Vagina (tissue), 2 donors: ENCODE measurements around the gene PRTN3. TPM values are rescaled to one million over a fixed set of nuclear protein-coding genes. Genes with fewer than 3 reads are reported as not detected.
"Not testable (repeated sequence)": the region's sequence is repeated elsewhere in the genome, so short reads cannot be mapped to it uniquely, and the experiment has no call there.

Experiments
- DNase-seq, 2 donors: peaks; one replicate each; pipeline ENCODE4 v3.0.0-alpha.2; 2017; ENCODE audit errors: extremely low spot score in 2 of 2
- H3K27ac ChIP-seq: fragments of 200-600 bp; sonication (generic); one replicate; pipeline ENCODE4 v1.5.1; 2019
- H3K27me3 ChIP-seq: fragments of 200-600 bp; sonication (generic); one replicate; pipeline ENCODE4 v1.5.1; 2019
- H3K36me3 ChIP-seq, 2 donors: fragments of 200-600 bp; sonication (generic); one replicate each; pipeline ENCODE4 v1.5.1; 2017 to 2019
- H3K4me1 ChIP-seq: fragments of 200-600 bp; sonication (generic); one replicate; pipeline ENCODE4 v1.5.1; 2019
- H3K4me3 ChIP-seq, 2 donors: fragments of 200-600 bp; sonication (generic); 1 replicate in 1 of 2; 2 replicates in 1 of 2; pipeline ENCODE4 v1.5.1; 2016 to 2019
- H3K9me3 ChIP-seq: fragments of 200-600 bp; sonication (generic); one replicate; pipeline ENCODE4 v1.5.1; 2019
- CTCF ChIP-seq, 3 experiments: fragments of 450-650 bp in 2 of 3; fragments of 200-600 bp in 1 of 3; sonication (generic) in 1 of 3; IDR thresholded peaks; one replicate each; pipeline ENCODE4 v1.5.1; 2017 to 2019; ENCODE audit warnings: antibody characterized with exemption in 3 of 3, mild to moderate bottlenecking in 2 of 3, moderate library complexity in 2 of 3
- POLR2A ChIP-seq, 2 donors: fragments of 450-650 bp; IDR thresholded peaks; one replicate each; pipeline ENCODE4 v1.6.1; 2017; ENCODE audit warnings: antibody characterized with exemption in 2 of 2, mild to moderate bottlenecking in 2 of 2, moderate library complexity in 2 of 2
- POLR2AphosphoS5 ChIP-seq, 2 donors: sonication (generic); formaldehyde crosslinking; IDR thresholded peaks; one replicate each; pipeline ENCODE4 v1.9.0; 2017; ENCODE audit warnings: antibody characterized with exemption in 2 of 2, mild to moderate bottlenecking in 2 of 2, low read depth in 1 of 2; ENCODE audit not compliant: insufficient read depth in 1 of 2
- intact Hi-C: fragments of 100-400 bp; cut with DNase I; formaldehyde crosslinking; loops from one replicate; pipeline ENCODE4 v1.15.1; 2023
- total RNA-seq: library from RNA; depleted of rRNA; stranded (reverse); fragments of >200 nt; gene quantifications from one replicate; pipeline ENCODE4 v1.2.3, GENCODE V29; 2016

Gene PRTN3
- total RNA-seq, 1 donor from 2014 or later, result not detected

- H3K36me3 ChIP-seq, result no peaks in the 10 kb centered on the region
- DNase-seq, result no peak
- H3K4me3 ChIP-seq, result peak overlapping the region in 1 of 2 donors; percentile 34
- H3K27ac ChIP-seq, result peak overlapping the region; percentile 75
- TF ChIP-seq CTCF (IDR thresholded peaks at IDR 0.05) (no peak), POLR2AphosphoS5 (IDR thresholded peaks at IDR 0.05; ENCODE audit: insufficient read depth in 1 of 2, low read depth in 1 of 2) (peak in 1 of 2 donors; percentile 41)
- H3K9me3 ChIP-seq, result no peaks in the 10 kb centered on the region
- intact Hi-C loops, result no loop called here
- peaks cover 37% of the 10 kb centered on the region for H3K4me1 ChIP-seq
- H3K27me3 ChIP-seq, result peaks cover 9% of the 10 kb centered on the region
These were observed 10.2 kb downstream of the PRTN3 start for GRCh38 chr19:850979-851335.

- Histone ChIP-seq H3K9me3 (no peaks in the 10 kb centered on the region), H3K27me3 (peaks cover 9% of the 10 kb centered on the region), H3K4me1 (peaks cover 37% of the 10 kb centered on the region), H3K36me3 (no peaks in the 10 kb centered on the region), H3K4me3 (peak within 1 kb of the TSS in 1 of 2 donors; percentile 3), H3K27ac (peak within 1 kb of the TSS; percentile 75)
- TF ChIP-seq CTCF (IDR thresholded peaks at IDR 0.05) (no peak), POLR2AphosphoS5 (IDR thresholded peaks at IDR 0.05; ENCODE audit: insufficient read depth in 1 of 2, low read depth in 1 of 2) (no peak), POLR2A (IDR thresholded peaks at IDR 0.05) (no peak)
- intact Hi-C loops, result no loop called here
- no peak for DNase-seq
These were observed 11.6 kb downstream of the PRTN3 start, which contains the start of gene ELANE for GRCh38 chr19:852136-853013. ELANE (plus strand) TSS chr19:852303; CDS start chr19:852329, 26 bp downstream.

GRCh38 chr19:853014-853585 is 12.3 kb downstream of the PRTN3 start:
- intact Hi-C loops, result no loop called here
- H3K9me3 ChIP-seq, result no peaks in the 10 kb centered on the region
- peak overlapping the region in 1 of 2 donors; percentile 3 for H3K4me3 ChIP-seq
- no peaks in the 10 kb centered on the region for H3K36me3 ChIP-seq
- H3K27ac ChIP-seq, result no peak overlapping the region
- peaks cover 30% of the 10 kb centered on the region for H3K4me1 ChIP-seq
- no peak for DNase-seq
- TF ChIP-seq CTCF (IDR thresholded peaks at IDR 0.05) (no peak), POLR2A (IDR thresholded peaks at IDR 0.05) (no peak), POLR2AphosphoS5 (IDR thresholded peaks at IDR 0.05; ENCODE audit: insufficient read depth in 1 of 2, low read depth in 1 of 2) (no peak)
- H3K27me3 ChIP-seq, result peaks cover 9% of the 10 kb centered on the region

GRCh38 chr19:853614-854220 is 12.9 kb downstream of the PRTN3 start:
- H3K9me3 ChIP-seq, H3K36me3 ChIP-seq, DNase-seq, intact Hi-C loops, H3K27ac ChIP-seq, H3K27me3 ChIP-seq: not testable (repeated sequence)
- Histone ChIP-seq H3K4me1 (peaks cover 28% of the 10 kb centered on the region), H3K4me3 (peak overlapping the region in 1 of 2 donors; percentile 3)

- TF ChIP-seq CTCF (IDR thresholded peaks at IDR 0.05), result no peak
- TF ChIP-seq POLR2AphosphoS5 (IDR thresholded peaks at IDR 0.05; ENCODE audit: insufficient read depth in 1 of 2, low read depth in 1 of 2), result no peak
- TF ChIP-seq POLR2A (IDR thresholded peaks at IDR 0.05), result no peak
- no peak overlapping the region for H3K27ac ChIP-seq
- no peaks in the 10 kb centered on the region for H3K9me3 ChIP-seq
- DNase-seq, result no peak
- H3K36me3 ChIP-seq, result no peaks in the 10 kb centered on the region
- intact Hi-C loops, result no loop called here
- peaks cover 32% of the 10 kb centered on the region for H3K4me1 ChIP-seq
- no peak overlapping the region for H3K4me3 ChIP-seq
- H3K27me3 ChIP-seq, result peaks cover 9% of the 10 kb centered on the region
These were observed 13.8 kb downstream of the PRTN3 start for GRCh38 chr19:854549-854948.
